Upper lobe of left lung (tissue), 4 donors: Measurements from ENCODE around the gene OR5M11.
"Not testable (repeated sequence)": the region's sequence is repeated elsewhere in the genome, so short reads cannot be mapped to it uniquely, and the experiment has no call there.

Source experiments
- CTCF ChIP-seq, 6 experiments: fragments of 450-650 bp in 4 of 6; fragments of 200-600 bp in 2 of 6; sonication (generic) in 2 of 6; IDR thresholded peaks; one replicate each; pipeline ENCODE4 v1.5.1; 2016 to 2019; ENCODE audit warnings: antibody characterized with exemption in 6 of 6
- POLR2A ChIP-seq, 4 donors: fragments of 450-650 bp; IDR thresholded peaks; one replicate each; pipeline ENCODE4 v1.5.1; 2016 to 2017; ENCODE audit warnings: antibody characterized with exemption in 4 of 4, mild to moderate bottlenecking in 2 of 4

DNA sequence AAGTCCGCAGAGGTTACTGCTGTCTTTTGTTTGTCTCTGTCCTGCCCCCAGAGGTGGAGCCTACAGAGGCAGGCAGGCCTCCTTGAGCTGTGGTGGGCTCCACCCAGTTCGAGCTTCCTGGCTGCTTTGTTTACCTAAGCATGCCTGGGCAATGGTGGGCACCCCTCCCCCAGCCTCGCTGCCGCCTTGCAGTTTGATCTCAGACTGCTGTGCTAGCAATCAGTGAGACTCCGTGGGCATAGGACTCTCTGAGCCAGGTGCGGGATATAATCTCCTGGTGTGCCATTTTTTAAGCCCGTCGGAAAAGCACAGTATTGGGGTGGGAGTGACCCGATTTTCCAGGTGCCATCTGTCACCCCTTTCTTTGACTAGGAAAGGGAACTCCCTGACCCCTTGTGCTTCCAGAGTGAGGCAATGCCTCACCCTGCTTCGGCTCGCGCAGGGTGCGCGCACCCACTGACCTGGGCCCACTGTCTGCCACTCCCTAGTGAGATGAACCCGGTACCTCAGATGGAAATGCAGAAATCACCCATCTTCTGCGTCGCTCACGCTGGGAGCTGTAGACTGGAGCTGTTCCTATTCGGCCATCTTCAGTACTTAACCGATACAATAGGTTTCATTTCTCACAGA, 49.1 kb upstream of the OR5M11 start:
- TF ChIP-seq CTCF, POLR2A (IDR thresholded peaks at IDR 0.05): not testable (repeated sequence)
